ENCODE measurements around the gene ATXN7L1.

Gene ATXN7L1

GRCh38 chr7:105677817-105678573, 198.4 kb downstream of the ATXN7L1 start:
- no peak for DNase-seq (ENCODE audit: low read depth, low spot score)

- no peak for DNase-seq (ENCODE audit: low read depth, low spot score)
Observed at GRCh38 chr7:105677410-105677730, 199.0 kb downstream of the ATXN7L1 start.

- DNase-seq (ENCODE audit: low read depth, low spot score), result no peak
Observed at GRCh38 chr7:105675934-105676371, 200.4 kb downstream of the ATXN7L1 start.

GRCh38 chr7:105674200-105674920, 202.0 kb downstream of the ATXN7L1 start:
- DNase-seq (ENCODE audit: low read depth, low spot score), result no peak

- DNase-seq (ENCODE audit: low read depth, low spot score), result no peak
Observed at GRCh38 chr7:105673367-105674084, 202.9 kb downstream of the ATXN7L1 start.

GRCh38 chr7:105672801-105673200, 203.6 kb downstream of the ATXN7L1 start:
- no peak for DNase-seq (ENCODE audit: low read depth, low spot score)

- no peak for DNase-seq (ENCODE audit: low read depth, low spot score)
Observed at GRCh38 chr7:105666324-105666723, 210.1 kb downstream of the ATXN7L1 start.

GRCh38 chr7:105665684-105666083, 210.7 kb downstream of the ATXN7L1 start:
- no peak for DNase-seq (ENCODE audit: low read depth, low spot score)

GRCh38 chr7:105664816-105665525, 211.4 kb downstream of the ATXN7L1 start:
- DNase-seq (ENCODE audit: low read depth, low spot score), result peak; percentile 88

GRCh38 chr7:105662998-105663397, 213.4 kb downstream of the ATXN7L1 start:
- DNase-seq (ENCODE audit: low read depth, low spot score), result no peak

- DNase-seq (ENCODE audit: low read depth, low spot score), result no peak
Observed at GRCh38 chr7:105661625-105662024, 214.8 kb downstream of the ATXN7L1 start.

- DNase-seq (ENCODE audit: low read depth, low spot score), result peak; percentile 25
Observed at GRCh38 chr7:105656922-105657521, 219.4 kb downstream of the ATXN7L1 start.

GRCh38 chr7:105655500-105656380, 220.7 kb downstream of the ATXN7L1 start:
- peak; percentile 52 for DNase-seq (ENCODE audit: low read depth, low spot score)

GRCh38 chr7:105655067-105655466, 221.3 kb downstream of the ATXN7L1 start:
- peak; percentile 76 for DNase-seq (ENCODE audit: low read depth, low spot score)

GRCh38 chr7:105654095-105654686, 222.2 kb downstream of the ATXN7L1 start:
- DNase-seq (ENCODE audit: low read depth, low spot score), result no peak

GRCh38 chr7:105653441-105654005, 222.9 kb downstream of the ATXN7L1 start:
- DNase-seq (ENCODE audit: low read depth, low spot score), result no peak

- DNase-seq (ENCODE audit: low read depth, low spot score), result peak; percentile 86
Observed at GRCh38 chr7:105652359-105652993, 223.9 kb downstream of the ATXN7L1 start.

GRCh38 chr7:105651798-105652197, 224.6 kb downstream of the ATXN7L1 start:
- DNase-seq (ENCODE audit: low read depth, low spot score), result no peak

GRCh38 chr7:105650382-105650970, 225.9 kb downstream of the ATXN7L1 start:
- DNase-seq (ENCODE audit: low read depth, low spot score), result no peak
